HepG2 (cell line): Measurements from ENCODE around the gene ERO1A. TPM values are rescaled to one million over a fixed set of nuclear protein-coding genes. Genes with fewer than 3 reads are reported as not detected.

Experiments used
- ASH2L ChIP-seq: fragments of 300-600, 200-600 bp; sonication (generic); IDR thresholded peaks from 2 replicates; pipeline ENCODE4 v1.7.0; 2017; ENCODE audit warnings: low read depth, mild to moderate bottlenecking, moderate library complexity, mixed read lengths, low read length; ENCODE audit not compliant: insufficient read length
- GATA4 ChIP-seq: sonication (generic); IDR thresholded peaks from 2 replicates; pipeline ENCODE4 v1.6.1; 2016; ENCODE audit warnings: antibody characterized with exemption, low read depth, borderline replicate concordance
- MTA3 ChIP-seq: sonication (generic); formaldehyde crosslinking; IDR thresholded peaks from 2 replicates; pipeline ENCODE4 v1.4.0; 2020; ENCODE audit warnings: missing genetic modification reagents
- MXD3 ChIP-seq: IDR thresholded peaks from 2 replicates; pipeline ENCODE4 v1.6.1; 2016; ENCODE audit warnings: mild to moderate bottlenecking, missing biosample characterization, missing genetic modification reagents
- NAIF1 ChIP-seq: sonication (generic); formaldehyde crosslinking; IDR thresholded peaks from 2 replicates; pipeline ENCODE4 v1.5.0; 2020; ENCODE audit warnings: mild to moderate bottlenecking, missing genetic modification reagents, borderline replicate concordance
- SAFB2 ChIP-seq: sonication (generic); formaldehyde crosslinking; IDR thresholded peaks from 2 replicates; pipeline ENCODE4 v1.5.1; 2020; ENCODE audit warnings: missing genetic modification reagents, low read depth, mild to moderate bottlenecking, borderline replicate concordance
- SP2 ChIP-seq: sonication (generic); formaldehyde crosslinking; IDR thresholded peaks from 2 replicates; pipeline ENCODE4 v1.5.1; 2020; ENCODE audit warnings: mild to moderate bottlenecking, missing genetic modification reagents
- ZBTB37 ChIP-seq: sonication (generic); formaldehyde crosslinking; IDR thresholded peaks from 2 replicates; pipeline ENCODE4 v1.4.0; 2020; ENCODE audit warnings: mild to moderate bottlenecking, missing genetic modification reagents
- ZNF292 ChIP-seq: sonication (generic); formaldehyde crosslinking; IDR thresholded peaks from 2 replicates; pipeline ENCODE4 v1.8.1; 2022; ENCODE audit warnings: mild to moderate bottlenecking, low read depth, missing genetic modification reagents, borderline replicate concordance
- ZNF687 ChIP-seq: sonication (generic); formaldehyde crosslinking; IDR thresholded peaks from 2 replicates; pipeline ENCODE4 v1.5.1; 2020; ENCODE audit warnings: mild to moderate bottlenecking, missing genetic modification reagents, moderate library complexity
- polyA plus RNA-seq, 8 experiments: library from polyadenylated mRNA; depleted of rRNA in 3 of 8; stranded (reverse) in 7 of 8; unstranded in 1 of 8; fragments of >200 nt; fragmentation: Illumina TruSeq in 4 of 8; extraction: Trizol in 4 of 8; gene quantifications; 2 replicates each; pipeline versions ENCODE4 v1.2.1 to v1.2.3, GENCODE V29; 2011 to 2016; ENCODE audit warnings: low read depth in 4 of 8, missing spikeins in 1 of 8, mixed read lengths in 1 of 8; ENCODE audit not compliant: insufficient read depth in 1 of 8
- total RNA-seq, 5 experiments: library from RNA; depleted of rRNA; stranded (reverse); fragments of >200 nt; fragmentation: Illumina TruSeq; extraction: Trizol; gene quantifications; 2 replicates each; pipeline ENCODE4 v1.2.3, GENCODE V29; 2016; ENCODE audit warnings: low read depth in 1 of 5

The ERO1A gene
- total and polyA plus RNA-seq, 2 of the 13 experiments (the other 11 are each of a cell fraction or from before 2014, with no cell fraction given) = 60.3 to 137 TPM

GRCh38 chr14:52596320-52596719, 99.0 kb downstream of the ERO1A start (continued):
- TF ChIP-seq SP2 (CRISPR knock-in tag) = no peak
- peak; percentile 51 for TF ChIP-seq ZNF687
- no peak for TF ChIP-seq GATA4
- TF ChIP-seq MTA3 (CRISPR knock-in tag) = no peak
- no peak for TF ChIP-seq NAIF1 (CRISPR knock-in tag)
- no peak for TF ChIP-seq SAFB2 (CRISPR knock-in tag)
- TF ChIP-seq ZBTB37 (CRISPR knock-in tag) = no peak
- no peak for TF ChIP-seq ZNF292 (CRISPR knock-in tag)
- no peak for TF ChIP-seq ASH2L
- TF ChIP-seq MXD3 (CRISPR knock-in tag) = no peak
